GM12875 (cell line): Measurements from ENCODE around the gene ALOX15.
"Not testable (repeated sequence)": the region's sequence is repeated elsewhere in the genome, so short reads cannot be mapped to it uniquely, and the experiment has no call there.

ENCODE experiments used
- H3K4me3 ChIP-seq: one replicate; pipeline ENCODE4 v1.5.1; 2011; ENCODE audit warnings: low read depth, low read length, control low read depth
- CTCF ChIP-seq: IDR thresholded peaks from 2 replicates; pipeline ENCODE4 v1.5.1; 2011; ENCODE audit warnings: low read depth, mild to moderate bottlenecking, control low read depth, inconsistent platforms, low read length, moderate library complexity, borderline replicate concordance; ENCODE audit not compliant: insufficient read depth

ALOX15 gene

GRCh38 chr17:4605826-4606225 is 35.7 kb downstream of the ALOX15 start:
- no peak overlapping the region for H3K4me3 ChIP-seq
- no peak for TF ChIP-seq CTCF

DNA sequence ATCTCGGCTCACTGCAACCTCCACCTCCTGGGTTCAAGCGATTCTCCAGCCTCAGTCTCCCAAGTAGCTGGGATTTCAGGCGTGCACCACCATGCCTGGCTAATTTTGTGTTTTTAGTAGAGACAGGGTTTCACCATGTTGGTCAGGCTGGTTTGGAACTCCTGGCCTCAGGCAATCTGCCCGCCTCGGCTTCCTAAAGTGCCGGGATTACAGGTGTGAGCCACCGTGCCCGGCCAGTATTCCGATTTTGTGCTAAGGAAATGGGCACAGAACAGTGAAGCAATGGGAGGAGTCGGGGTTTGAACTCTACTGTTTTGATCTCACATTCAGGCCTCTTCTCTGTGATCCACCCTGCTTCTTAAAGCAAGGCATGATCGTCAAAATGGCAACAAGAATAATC is 36.7 kb downstream of the ALOX15 start:
- not testable (repeated sequence) for H3K4me3 ChIP-seq

DNA sequence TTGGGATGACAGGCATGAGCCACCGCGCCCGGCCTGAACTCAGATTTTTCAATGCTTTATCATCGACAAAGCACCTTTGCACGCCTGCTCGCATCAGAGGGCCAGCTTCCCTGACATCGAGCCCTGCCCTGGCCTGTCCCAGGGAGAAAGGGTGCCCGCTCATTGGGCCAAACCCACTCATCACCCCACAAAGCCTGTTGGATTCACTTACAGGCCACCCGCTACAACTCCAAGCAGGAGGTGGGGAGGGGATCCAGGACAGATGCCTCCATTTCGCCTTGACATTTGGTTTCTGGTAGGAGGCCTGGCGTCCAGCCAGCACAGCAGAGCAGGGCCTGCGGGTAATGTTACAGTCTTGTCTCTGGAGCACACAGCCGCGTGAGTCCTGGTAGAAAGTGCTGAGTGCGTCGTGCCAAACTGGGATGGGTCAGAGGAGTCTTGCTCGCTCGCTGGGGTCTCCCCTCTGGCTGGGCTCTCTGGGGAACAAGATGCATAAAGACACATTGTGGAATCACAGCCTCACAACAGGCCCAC is 37.3 kb downstream of the ALOX15 start:
- no peak for TF ChIP-seq CTCF
- H3K4me3 ChIP-seq: no peak overlapping the region

DNA sequence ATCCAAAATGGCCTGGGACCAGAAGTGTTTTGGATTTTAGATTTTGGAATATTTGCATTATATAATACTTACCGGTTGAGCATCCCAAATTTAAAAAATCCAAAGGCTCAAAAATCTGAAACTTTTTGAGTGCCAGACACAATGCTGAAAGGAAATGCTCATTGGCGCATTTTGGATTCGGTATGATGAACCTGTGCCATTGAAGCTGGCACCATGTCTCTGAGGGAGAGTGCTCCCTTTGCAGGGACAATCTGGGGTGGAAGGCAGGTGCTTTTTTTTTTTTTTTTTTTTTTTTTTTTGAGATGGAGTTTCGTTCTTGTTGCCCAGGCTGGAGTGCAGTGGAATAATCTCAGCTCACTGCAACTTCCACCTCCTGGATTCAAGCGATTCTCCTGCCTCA is 39.4 kb downstream of the ALOX15 start:
- H3K4me3 ChIP-seq: no peak overlapping the region
- TF ChIP-seq CTCF: no peak

DNA sequence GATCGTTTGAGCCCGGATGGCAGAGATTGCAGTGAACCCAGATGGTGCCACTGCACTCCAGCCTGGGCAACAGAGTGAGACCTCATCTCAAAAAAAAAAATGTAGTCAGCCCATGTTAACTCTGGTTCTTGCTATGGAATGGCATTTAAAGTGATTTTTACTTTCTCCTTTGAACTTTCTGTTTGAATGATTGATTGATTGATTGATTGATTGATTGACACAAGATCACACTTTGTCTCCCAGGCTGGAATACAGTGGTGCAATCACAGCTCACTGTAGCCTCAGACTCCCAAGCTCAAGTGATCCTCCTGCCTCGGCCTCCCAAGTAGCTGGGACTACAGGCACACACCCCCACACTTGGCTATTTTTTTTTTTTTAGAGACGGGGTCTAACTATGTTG is 40.2 kb downstream of the ALOX15 start:
- H3K4me3 ChIP-seq: no peak overlapping the region
- TF ChIP-seq CTCF: no peak

- no peak overlapping the region for H3K4me3 ChIP-seq
- no peak for TF ChIP-seq CTCF
Measured at GRCh38 chr17:4600563-4600962, 40.9 kb downstream of the ALOX15 start.

- TF ChIP-seq CTCF: no peak
- no peak overlapping the region for H3K4me3 ChIP-seq
Measured at GRCh38 chr17:4599505-4600281, 41.8 kb downstream of the ALOX15 start.
